Measurements from ENCODE around the gene VWA5A.
"Not testable (repeated sequence)": the region's sequence is repeated elsewhere in the genome, so short reads cannot be mapped to it uniquely, and the experiment has no call there.

Gene VWA5A

DNA sequence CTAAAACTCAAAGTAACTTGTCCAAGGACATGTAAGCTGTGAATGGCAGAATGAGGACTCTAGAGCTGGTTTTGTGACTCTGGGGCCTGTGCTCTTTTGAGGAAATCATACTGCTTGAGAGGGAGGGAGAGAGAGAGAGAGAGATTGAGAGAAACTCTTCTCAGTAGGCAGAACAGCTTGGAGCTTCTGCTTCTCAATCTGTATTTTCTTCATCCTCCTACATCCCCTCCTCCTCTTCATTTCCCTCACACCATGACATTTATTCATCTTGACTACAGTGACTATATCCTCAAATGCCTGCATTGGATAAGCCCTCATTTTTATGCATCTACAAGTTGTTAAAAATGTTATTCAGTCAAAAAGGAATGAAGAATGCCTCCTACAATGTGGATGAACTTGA is 44.2 kb downstream of the VWA5A start:
- DNase-seq (ENCODE audit: low read depth) = no peak
- TF ChIP-seq, protein P1, sequence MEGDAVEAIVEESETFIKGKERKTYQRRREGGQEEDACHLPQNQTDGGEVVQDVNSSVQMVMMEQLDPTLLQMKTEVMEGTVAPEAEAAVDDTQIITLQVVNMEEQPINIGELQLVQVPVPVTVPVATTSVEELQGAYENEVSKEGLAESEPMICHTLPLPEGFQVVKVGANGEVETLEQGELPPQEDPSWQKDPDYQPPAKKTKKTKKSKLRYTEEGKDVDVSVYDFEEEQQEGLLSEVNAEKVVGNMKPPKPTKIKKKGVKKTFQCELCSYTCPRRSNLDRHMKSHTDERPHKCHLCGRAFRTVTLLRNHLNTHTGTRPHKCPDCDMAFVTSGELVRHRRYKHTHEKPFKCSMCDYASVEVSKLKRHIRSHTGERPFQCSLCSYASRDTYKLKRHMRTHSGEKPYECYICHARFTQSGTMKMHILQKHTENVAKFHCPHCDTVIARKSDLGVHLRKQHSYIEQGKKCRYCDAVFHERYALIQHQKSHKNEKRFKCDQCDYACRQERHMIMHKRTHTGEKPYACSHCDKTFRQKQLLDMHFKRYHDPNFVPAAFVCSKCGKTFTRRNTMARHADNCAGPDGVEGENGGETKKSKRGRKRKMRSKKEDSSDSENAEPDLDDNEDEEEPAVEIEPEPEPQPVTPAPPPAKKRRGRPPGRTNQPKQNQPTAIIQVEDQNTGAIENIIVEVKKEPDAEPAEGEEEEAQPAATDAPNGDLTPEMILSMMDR (conservative IDR thresholded peaks at IDR 0.05; ENCODE audit: low read depth, low read length) = no peak
- H3K4me3 ChIP-seq (ENCODE audit: low read depth, low read length) = no peak overlapping the region

DNA sequence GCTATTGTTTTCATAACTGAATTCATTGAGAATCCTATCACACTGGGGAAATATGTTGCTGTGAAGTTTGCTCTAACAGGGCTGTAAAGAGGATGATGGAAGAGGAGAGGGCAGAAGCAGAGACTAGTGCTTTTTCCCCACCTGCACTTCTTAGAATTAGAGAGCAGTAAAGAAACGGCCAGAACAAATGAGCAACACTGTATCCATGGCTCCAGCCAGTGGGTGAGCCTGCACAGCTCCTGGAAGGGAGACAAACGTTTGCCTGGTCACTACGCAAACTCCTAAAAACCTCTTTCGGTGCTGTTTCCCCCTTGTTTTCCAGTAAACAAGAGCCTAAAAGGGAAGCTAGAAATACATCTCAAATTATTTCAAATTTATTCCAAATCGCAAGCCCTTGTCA is 45.7 kb downstream of the VWA5A start:
- TF ChIP-seq, protein P1 (conservative IDR thresholded peaks at IDR 0.05; ENCODE audit: low read depth, low read length) = no peak
- DNase-seq (ENCODE audit: low read depth) = no peak
- H3K4me3 ChIP-seq (ENCODE audit: low read depth, low read length) = no peak overlapping the region

DNA sequence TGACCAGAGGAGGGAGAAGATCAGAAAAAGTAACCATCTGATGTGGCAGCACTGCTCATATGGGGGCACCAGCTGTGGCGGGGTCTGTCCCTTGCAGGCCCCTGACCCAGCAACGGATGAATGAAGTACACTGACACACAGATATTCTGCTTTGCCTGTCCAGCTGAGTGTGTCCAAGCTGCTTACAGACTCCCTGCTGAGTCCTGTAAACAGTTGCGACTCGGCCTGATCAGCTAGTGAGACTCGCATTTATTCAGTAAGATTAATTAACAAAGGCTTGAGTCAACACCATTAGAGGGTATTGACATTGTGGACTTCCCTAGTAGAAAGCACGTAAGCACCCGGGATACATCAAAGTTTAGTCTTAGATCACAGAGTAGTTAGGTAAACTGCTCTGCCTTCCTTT is 52.6 kb downstream of the VWA5A start:
- DNase-seq (ENCODE audit: low read depth) = peak; percentile 7
- no peak overlapping the region for H3K4me3 ChIP-seq (ENCODE audit: low read depth, low read length)
- TF ChIP-seq, protein P1 (conservative IDR thresholded peaks at IDR 0.05; ENCODE audit: low read depth, low read length) = no peak

DNA sequence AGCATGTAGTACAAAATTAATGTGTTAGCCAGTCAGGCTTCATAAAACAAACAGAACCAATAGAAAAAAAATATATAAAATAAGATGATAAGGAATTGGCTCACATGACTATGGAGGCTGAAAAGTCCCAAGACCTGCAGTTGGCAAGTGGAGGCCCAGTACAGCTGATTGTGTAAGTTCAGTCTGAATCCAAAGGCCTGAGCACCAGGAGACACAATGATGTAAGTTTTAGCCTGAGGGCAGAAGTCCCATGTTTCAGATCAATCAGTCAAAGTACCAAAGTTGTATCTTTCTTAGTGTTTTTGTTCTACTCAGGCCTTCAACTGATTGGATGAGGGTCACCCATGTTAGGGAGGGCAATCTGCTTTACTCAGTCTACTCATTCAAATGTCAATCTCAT is 53.5 kb downstream of the VWA5A start:
- no peak overlapping the region for H3K4me3 ChIP-seq (ENCODE audit: low read depth, low read length)
- DNase-seq (ENCODE audit: low read depth) = no peak
- TF ChIP-seq, protein P1 (conservative IDR thresholded peaks at IDR 0.05; ENCODE audit: low read depth, low read length) = no peak

DNA sequence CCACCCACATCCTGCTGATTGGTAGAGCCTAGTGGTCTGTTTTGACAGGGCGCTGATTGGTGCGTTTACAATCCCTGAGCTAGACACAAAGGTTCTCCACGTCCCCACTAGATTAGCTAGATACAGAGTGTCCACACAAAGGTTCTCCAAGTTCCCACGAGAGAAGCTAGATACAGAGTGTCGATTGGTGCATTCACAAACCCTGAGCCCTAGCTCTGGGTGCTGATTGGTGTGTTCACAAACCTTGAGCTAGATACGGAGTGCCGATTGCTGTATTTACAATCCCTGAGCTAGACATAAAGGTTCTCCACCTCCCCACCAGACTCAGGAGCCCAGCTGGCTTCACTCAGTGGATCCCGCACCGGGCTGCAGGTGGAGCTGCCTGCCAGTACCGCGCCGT is 55.1 kb downstream of the VWA5A start:
- not testable (repeated sequence) for H3K4me3 ChIP-seq (ENCODE audit: low read depth, low read length); DNase-seq (ENCODE audit: low read depth)

DNA sequence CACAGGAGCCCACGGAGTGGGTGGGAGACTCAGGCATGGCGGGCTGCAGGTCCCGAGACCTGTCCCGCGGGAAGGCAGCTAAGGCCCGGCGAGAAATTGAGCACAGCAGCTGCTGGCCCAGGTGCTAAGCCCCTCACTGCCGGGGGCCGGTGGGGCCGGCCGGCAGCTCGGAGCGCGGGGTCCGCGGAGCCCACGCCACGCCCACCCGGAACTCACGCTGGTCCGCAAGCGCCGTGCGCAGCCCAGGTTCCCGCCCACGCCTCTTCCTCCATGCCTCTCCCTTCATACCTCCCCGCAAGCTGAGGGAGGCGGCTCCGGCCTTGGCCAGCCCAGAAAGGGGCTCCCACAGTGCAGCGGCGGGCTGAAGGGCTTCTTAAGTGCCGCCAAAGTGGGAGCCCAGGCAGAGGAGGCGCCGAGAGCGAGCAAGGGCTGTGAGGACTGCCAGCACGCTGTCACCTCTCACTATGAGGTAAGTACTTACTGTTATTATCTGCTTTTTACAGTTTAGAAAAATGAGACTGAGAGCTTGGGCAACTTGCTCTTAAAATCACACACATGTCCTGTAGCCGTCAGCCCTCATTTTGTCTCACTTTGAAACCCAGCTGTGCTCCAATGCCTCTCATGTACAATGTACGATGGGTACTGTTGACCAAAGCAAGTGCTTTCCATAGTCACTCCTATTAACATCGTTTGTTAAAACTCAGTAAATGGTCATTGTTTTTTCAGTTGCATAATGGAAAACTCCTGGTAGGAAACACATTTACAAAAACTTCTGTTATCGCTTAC is 55.7 kb downstream of the VWA5A start:
- H3K4me3 ChIP-seq (ENCODE audit: low read depth, low read length) = no peak overlapping the region
- no peak for DNase-seq (ENCODE audit: low read depth)
- TF ChIP-seq, protein P1 (conservative IDR thresholded peaks at IDR 0.05; ENCODE audit: low read depth, low read length) = no peak

DNA sequence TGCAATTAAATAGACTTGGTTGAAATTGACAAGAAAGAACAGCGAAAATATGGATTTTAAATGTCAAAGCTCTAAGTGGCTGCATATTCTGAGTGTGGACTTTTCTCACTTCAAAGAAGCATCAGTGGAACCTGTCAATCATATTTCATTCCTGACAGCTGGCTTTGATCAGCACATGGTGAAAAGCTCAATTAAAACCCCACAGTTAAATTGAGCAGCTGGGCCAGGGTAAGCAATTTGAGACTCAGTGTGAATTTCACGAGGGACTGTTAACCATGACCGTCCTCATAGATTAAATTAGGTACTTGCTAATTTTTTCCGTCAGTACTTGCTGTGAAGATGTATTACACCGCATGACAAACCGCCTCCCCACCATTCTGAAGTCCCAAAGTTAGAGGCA is 56.9 kb downstream of the VWA5A start:
- no peak overlapping the region for H3K4me3 ChIP-seq (ENCODE audit: low read depth, low read length)
- no peak for DNase-seq (ENCODE audit: low read depth)
- TF ChIP-seq, protein P1 (conservative IDR thresholded peaks at IDR 0.05; ENCODE audit: low read depth, low read length) = no peak

Data from choroid plexus epithelial cell (primary cell).